Prostate gland (tissue), 2 donors: ENCODE results near the gene RAB40C.

ENCODE experiments used
- POLR2A ChIP-seq: fragments of 450-650 bp; IDR thresholded peaks from one replicate; pipeline ENCODE4 v1.6.1; 2016; ENCODE audit warnings: antibody characterized with exemption, mild to moderate bottlenecking
- POLR2AphosphoS5 ChIP-seq: sonication (generic); formaldehyde crosslinking; IDR thresholded peaks from one replicate; pipeline ENCODE4 v1.6.1; 2017; ENCODE audit warnings: antibody characterized with exemption
- TF ChIP-seq, protein P1 (sequence below), 4 experiments: fragments of 200-600 bp in 2 of 4; fragments of 450-650 bp in 2 of 4; sonication (generic) in 2 of 4; IDR thresholded peaks; 1 replicate in 3 of 4; 2 replicates in 1 of 4; pipeline ENCODE4 v1.5.1; 2016 to 2019; ENCODE audit warnings: antibody characterized with exemption in 4 of 4, mild to moderate bottlenecking in 2 of 4, moderate library complexity in 2 of 4

DNA sequence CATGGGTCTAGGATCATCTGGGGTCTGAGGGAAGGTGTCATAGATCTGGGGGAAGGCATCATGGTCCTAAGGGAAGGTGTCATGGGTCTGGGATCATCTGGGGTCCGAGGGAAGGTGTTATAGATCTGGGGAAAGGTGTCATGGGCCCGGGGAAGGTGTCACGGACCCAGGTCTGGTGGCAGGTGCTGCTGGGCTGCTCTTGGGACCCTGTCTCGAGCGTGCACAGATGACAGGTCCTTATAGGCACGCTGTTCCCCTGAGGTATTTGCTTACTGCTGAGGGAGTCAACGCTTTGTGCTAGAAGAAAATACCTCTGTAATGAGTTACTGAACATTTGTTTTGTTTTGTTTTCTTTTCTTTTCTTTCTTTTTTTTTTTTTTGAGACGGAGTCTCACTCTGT lies 1.4 kb downstream of the RAB40C start:
- TF ChIP-seq, protein P1, sequence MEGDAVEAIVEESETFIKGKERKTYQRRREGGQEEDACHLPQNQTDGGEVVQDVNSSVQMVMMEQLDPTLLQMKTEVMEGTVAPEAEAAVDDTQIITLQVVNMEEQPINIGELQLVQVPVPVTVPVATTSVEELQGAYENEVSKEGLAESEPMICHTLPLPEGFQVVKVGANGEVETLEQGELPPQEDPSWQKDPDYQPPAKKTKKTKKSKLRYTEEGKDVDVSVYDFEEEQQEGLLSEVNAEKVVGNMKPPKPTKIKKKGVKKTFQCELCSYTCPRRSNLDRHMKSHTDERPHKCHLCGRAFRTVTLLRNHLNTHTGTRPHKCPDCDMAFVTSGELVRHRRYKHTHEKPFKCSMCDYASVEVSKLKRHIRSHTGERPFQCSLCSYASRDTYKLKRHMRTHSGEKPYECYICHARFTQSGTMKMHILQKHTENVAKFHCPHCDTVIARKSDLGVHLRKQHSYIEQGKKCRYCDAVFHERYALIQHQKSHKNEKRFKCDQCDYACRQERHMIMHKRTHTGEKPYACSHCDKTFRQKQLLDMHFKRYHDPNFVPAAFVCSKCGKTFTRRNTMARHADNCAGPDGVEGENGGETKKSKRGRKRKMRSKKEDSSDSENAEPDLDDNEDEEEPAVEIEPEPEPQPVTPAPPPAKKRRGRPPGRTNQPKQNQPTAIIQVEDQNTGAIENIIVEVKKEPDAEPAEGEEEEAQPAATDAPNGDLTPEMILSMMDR (IDR thresholded peaks at IDR 0.05) = no peak
- TF ChIP-seq POLR2A = no peak
- no peak for TF ChIP-seq POLR2AphosphoS5
